BJ (cell line): ENCODE results near the gene GBGT1. TPM values are rescaled to one million over a fixed set of nuclear protein-coding genes. Genes with fewer than 3 reads are reported as not detected.

Experiments
- CTCF ChIA-PET: fragments of 350-600 bp; formaldehyde crosslinking; extraction: SDS; loops from one replicate; lab custom pipeline; 2021; ENCODE audit warnings: antibody characterized with exemption, inconsistent platforms; lab: Yijun Ruan, JAX
- POLR2A ChIA-PET: fragments of 300-600 bp; sonication (Branson Sonifier 250); formaldehyde crosslinking; extraction: SDS; loops from one replicate; lab custom pipeline; 2021; ENCODE audit warnings: antibody characterized with exemption; lab: Charles Lee
- DNase-seq: peaks from one replicate; pipeline ENCODE4 v3.0.0-alpha.2; 2011; ENCODE audit warnings: low read depth
- H3K27me3 ChIP-seq: 2 replicates; pipeline ENCODE4 v1.6.0; 2011; ENCODE audit warnings: low read length; ENCODE audit not compliant: control insufficient read depth, insufficient read depth
- H3K36me3 ChIP-seq: 2 replicates; pipeline ENCODE4 v1.5.1; 2011; ENCODE audit warnings: low read length; ENCODE audit not compliant: control insufficient read depth, insufficient read depth
- H3K4me3 ChIP-seq: 2 replicates; pipeline ENCODE4 v1.5.1; 2011; ENCODE audit warnings: low read depth, mild to moderate bottlenecking, control low read depth, low read length
- polyA plus RNA-seq: library from polyadenylated mRNA; depleted of rRNA; stranded (reverse); fragments of >200 nt; gene quantifications from 2 replicates; pipeline ENCODE4 v1.2.3, GENCODE V29; 2011
- TF ChIP-seq, protein P1 (sequence below): IDR thresholded peaks from 2 replicates; pipeline ENCODE4 v1.5.1; 2011; ENCODE audit warnings: low read depth, mild to moderate bottlenecking, control low read depth, inconsistent platforms, low read length, moderate library complexity; ENCODE audit not compliant: insufficient read depth

The GBGT1 gene
- polyA plus RNA-seq, 1 experiment = 10.3 TPM

DNA sequence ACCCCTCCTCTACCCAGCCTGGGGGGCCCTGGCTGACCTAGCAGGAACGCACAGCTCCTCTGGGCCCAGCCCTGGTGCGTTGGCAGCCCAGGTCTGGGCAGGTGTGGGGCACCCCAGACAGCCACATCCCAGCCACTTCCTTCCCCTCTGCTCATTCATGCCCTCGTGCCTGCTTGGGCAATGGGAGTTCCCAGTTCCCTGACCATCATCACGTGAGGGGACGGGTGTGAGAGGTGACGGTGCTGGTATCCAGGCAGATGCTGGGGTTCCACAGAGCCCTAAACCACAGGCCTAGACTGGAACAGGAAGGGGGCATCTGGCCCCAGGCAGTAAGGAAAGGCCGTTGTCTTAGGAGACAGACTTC is 51.1 kb downstream of the GBGT1 start:
- H3K27me3 ChIP-seq = no peaks in the 10 kb centered on the region
- CTCF ChIA-PET = interaction anchor here (10.2 to 25.9 kb wide), 2 partner anchors 11 to 35 kb away, joined by 74 to 505 read pairs; no protein-coding TSS in a partner anchor

DNA sequence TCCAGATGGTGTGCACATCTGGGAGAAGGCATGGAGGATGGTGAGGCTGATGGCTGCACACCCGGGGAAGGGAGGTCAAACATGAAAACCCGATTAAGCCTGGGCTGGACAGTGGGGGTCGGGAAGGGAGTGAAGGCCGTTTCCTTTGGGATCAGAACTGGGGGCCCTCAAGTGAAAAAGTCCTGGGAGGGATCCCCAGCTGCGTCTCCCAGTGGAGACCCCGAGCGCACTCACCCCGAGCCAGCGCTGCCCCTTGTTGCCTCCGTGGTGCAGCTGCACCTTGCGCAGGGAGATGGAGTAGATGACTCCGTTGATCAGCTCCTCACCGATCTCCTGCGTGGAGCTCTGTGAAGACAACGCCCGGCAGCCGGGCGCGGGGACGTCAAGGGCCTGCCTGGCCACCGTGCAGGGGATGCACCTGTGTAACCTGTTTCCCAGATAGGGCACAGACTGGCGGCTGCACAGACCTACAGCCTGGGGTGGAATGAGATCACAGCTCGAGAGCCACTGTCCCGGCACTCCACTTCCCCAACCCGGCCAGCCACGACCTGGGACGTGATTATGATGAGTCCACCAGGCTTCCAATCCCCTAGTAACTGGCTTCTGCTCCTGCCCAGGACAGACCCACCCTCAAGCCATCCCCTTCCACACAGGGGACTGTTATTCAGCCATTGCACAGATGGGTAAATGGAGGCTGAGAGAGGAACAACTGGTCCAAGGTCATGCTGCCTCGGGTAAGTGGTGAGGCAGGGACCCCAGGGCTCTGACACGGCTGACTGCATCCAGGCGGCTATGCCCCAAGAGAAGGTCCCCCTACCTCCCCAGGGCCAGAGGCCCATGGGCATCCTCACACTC is 51.7 kb downstream of the GBGT1 start:
- CTCF ChIA-PET = interaction anchor here (10.2 to 25.9 kb wide), 2 partner anchors 10 to 36 kb away, joined by 74 to 505 read pairs; no protein-coding TSS in a partner anchor
- POLR2A ChIA-PET = no interaction called here
- Histone ChIP-seq H3K27me3 (no peaks in the 10 kb centered on the region), H3K4me3 (no peak overlapping the region), H3K36me3 (peaks cover 18% of the 10 kb centered on the region)
- DNase-seq = no peak
- TF ChIP-seq, protein P1, sequence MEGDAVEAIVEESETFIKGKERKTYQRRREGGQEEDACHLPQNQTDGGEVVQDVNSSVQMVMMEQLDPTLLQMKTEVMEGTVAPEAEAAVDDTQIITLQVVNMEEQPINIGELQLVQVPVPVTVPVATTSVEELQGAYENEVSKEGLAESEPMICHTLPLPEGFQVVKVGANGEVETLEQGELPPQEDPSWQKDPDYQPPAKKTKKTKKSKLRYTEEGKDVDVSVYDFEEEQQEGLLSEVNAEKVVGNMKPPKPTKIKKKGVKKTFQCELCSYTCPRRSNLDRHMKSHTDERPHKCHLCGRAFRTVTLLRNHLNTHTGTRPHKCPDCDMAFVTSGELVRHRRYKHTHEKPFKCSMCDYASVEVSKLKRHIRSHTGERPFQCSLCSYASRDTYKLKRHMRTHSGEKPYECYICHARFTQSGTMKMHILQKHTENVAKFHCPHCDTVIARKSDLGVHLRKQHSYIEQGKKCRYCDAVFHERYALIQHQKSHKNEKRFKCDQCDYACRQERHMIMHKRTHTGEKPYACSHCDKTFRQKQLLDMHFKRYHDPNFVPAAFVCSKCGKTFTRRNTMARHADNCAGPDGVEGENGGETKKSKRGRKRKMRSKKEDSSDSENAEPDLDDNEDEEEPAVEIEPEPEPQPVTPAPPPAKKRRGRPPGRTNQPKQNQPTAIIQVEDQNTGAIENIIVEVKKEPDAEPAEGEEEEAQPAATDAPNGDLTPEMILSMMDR = no peak

More for the DNA sequence above, 51.1 kb downstream of the GBGT1 start:
- no peak overlapping the region for H3K4me3 ChIP-seq
- POLR2A ChIA-PET = no interaction called here
- TF ChIP-seq, protein P1 = no peak
- peaks cover 14% of the 10 kb centered on the region for H3K36me3 ChIP-seq
- no peak for DNase-seq

DNA sequence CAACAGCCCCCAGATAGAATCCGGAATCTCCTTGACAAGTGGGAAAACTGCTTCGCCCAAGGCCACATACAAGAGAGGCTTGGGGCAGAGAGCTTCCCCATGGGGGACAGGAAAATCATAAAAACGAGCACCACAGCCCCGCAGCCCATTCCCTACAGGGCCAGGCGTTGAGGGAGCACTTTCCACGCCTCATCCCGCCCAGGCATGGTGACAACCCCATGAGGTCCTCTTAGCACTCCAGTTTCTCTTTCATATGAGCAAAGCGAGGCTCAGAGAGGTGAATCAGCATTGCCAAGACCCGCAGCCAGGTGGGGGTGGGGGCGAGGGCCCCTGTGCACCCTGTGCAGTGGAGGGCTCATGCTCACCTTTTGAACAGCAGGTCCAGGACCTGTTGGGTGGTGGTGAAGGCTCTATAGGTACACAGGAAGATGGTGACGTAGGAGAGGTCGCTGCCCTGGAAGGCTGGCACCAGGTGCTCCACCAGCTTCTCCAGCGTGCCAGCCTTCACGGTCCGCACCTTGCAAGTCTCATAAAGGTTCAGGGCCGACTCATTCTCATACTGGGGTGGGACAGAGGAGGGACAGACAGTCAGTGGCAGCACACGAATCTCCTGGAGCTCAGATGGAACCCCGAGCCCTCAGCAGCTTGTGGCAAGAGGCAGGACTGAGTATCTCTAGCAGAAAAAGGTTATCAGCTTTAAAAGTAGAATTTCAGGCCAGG is 53.6 kb downstream of the GBGT1 start:
- H3K4me3 ChIP-seq = no peak overlapping the region
- ChIA-PET POLR2A (no interaction called here), CTCF (interaction anchor here (1.3 to 25.9 kb wide), 4 partner anchors 8 to 38 kb away, joined by 3 to 505 read pairs (median 38); no protein-coding TSS in a partner anchor)
- H3K36me3 ChIP-seq = peaks cover 20% of the 10 kb centered on the region
- DNase-seq = no peak
- H3K27me3 ChIP-seq = no peaks in the 10 kb centered on the region
- TF ChIP-seq, protein P1 = no peak

DNA sequence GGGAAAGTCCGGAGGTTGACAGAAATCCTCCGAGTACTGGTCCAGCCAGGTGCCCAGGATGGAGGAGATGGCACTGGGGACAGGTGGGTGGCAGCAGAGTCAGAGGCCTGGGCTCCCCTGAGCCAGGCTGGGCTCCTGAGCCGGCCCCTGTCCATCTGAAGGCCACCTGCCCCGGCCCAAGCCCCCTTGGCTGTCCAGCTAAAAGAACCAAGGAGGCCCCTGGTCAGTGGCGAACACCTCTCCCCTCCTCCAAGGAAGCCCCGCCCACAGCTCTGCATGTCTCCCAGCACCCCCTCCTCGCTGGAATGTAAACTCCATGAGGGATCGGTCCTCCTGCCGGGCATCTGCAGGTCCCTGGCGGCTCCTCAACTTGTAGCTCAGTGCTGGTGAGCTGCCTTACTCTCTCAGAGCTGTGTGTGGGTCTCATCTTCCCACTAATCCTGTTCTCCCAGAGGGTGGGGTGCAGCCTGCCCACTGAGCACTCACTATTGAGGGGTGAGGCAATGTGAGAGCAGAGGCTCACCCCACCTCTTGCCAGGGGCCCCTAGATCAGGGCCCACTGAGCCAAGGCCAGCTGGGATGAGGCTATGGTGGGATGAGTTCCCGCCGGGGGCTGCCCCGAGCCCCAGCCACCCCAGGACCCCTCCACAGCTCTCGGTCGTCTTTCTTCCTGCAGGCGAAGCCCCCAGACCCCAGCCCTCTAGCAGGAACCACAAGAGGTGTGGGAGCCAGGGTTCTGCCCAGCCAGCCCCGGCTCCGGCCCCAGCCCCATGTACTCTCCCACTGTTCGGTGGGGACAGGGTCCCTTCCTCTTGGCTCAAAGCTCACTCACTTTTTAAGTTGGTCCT is 54.7 kb downstream of the GBGT1 start:
- ChIA-PET CTCF (interaction anchor here (25.9 kb wide), 1 partner anchor 39 kb away, joined by 505 read pairs; no protein-coding TSS in a partner anchor), POLR2A (no interaction called here)
- DNase-seq = no peak
- no peaks in the 10 kb centered on the region for H3K27me3 ChIP-seq
- H3K4me3 ChIP-seq = no peak overlapping the region
- H3K36me3 ChIP-seq = peaks cover 26% of the 10 kb centered on the region
- TF ChIP-seq, protein P1 = no peak
